ENCODE results near the gene ARMH1.
"Not testable (repeated sequence)": the region's sequence is repeated elsewhere in the genome, so short reads cannot be mapped to it uniquely, and the experiment has no call there.

The ARMH1 gene

GRCh38 chr1:44723496-44724295, 49.2 kb downstream of the ARMH1 start:
- peak; percentile 52 for DNase-seq

GRCh38 chr1:44724296-44724954, 49.9 kb downstream of the ARMH1 start:
- no peak for DNase-seq

DNA sequence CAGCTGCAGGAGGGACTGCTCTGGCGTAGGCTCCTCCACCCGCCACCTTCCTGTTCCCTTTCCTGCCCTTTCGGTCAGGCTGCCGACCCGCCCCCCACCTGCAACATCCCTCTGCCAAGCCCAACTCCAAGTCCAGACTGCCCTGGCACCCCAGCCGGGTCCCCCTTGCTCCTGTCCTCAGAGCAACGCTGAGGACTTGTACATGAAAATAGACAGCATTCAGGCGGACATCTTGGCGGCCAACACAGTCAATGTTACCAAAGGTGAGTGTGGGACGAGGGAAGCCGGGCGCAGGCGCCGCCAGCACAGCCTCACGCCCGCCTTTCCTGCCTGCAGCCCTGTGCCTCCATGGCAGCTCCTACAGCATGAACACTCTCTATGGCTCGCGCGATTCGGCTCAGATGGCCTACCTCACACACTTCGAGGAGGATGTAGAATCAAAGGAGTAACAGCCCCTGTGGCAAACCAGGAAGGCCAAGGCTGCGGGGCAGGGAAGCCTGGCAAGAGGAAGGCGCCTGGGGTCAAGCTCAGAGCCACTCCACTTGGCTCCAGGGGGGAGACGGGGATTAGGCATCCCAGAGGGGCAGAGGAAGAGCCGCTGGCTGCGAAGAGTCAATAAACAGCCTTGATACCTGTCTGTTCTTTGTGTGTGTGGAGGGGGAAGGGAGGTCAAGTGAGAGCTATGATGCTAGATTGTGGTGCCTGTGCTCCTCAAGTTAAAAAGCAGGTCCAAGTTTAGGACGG, 50.6 kb downstream of the ARMH1 start:
- no peak for DNase-seq

- peak; percentile 97 for DNase-seq
Observed at GRCh38 chr1:44730741-44731512, 56.4 kb downstream of the ARMH1 start, which contains the start of gene RNU5D-1. TSS of gene RNU5D-1 (minus strand) at chr1:44731170.

GRCh38 chr1:44733365-44733764, 58.9 kb downstream of the ARMH1 start:
- DNase-seq = no peak

DNA sequence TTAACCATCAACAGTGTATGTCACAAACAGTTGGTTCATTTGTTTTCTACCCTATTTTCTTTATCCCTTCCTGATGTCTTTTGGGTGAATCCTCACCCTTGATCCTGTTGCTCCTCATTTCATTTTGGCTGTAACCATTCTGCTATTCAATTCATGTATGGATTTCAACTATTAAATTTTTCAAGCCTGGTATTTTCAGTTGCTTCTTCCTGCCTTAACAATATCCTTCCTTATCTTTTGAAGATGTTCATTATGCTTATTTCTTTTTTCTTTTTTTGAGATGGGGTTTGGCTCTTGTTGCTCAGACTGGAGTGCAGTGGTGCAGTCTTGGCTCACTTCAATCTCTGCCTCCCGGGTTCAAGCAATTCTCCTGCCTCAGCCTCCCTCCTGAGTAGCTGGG, 59.3 kb downstream of the ARMH1 start:
- DNase-seq = no peak

GRCh38 chr1:44735992-44736391, 61.5 kb downstream of the ARMH1 start:
- no peak for DNase-seq

DNA sequence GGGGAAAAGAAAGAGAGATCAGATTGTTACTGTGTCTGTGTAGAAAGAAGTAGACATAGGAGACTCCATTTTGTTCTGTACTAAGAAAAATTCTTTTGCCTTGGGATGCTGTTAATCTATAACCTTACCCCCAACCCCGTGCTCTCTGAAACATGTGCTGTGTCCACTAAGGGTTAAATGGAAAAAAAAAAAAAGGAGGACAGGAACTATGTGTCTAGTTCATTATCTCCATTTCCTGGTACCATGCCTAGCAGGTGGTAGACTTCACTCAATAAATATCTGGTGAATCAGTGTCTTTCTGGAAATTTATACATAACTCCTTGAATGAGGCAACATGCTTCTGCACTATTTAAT, 64.4 kb downstream of the ARMH1 start:
- DNase-seq = not testable (repeated sequence)

DNA sequence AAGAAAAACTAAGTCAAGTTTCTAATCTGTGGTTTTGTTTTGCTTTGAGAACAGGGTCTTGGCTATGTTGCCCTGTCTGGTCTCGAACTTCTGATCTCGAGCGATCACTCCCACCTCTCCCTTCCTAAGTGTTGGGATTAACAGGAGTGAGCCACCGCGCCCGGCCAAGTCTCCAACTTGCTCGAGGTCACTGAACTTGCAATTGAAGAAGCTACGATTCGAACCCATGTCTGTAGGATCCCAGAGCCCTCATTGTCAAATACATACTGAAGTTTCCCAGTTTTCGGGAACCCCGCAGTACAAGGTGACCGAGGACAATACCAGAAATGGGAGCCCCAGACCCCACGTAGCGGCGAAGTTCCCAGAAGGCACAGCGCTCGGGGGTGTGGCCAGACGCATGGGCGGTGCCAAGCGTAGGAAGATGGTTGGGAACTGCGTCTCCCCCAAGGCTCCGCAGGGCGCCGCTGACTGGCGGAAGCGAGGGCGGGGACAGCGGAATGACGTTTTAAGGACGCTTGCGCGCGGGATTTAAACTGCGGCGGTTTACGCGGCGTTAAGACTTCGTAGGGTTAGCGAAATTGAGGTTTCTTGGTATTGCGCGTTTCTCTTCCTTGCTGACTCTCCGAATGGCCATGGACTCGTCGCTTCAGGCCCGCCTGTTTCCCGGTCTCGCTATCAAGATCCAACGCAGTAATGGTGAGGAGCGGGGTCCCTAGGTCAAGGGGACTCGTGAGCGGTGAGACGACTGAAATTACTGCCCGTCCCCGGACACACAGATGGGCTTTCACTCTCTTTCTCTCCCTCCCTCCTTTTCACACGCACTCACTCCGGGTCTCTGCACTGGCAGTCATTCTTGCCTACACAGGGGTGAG, 65.0 kb downstream of the ARMH1 start, which contains the start of gene KIF2C:
TSS of gene KIF2C (plus strand) at position 531 of the 872 bp plus-strand sequence. CDS start at position 627, 96 bp downstream.
- DNase-seq = peak; percentile 98

GRCh38 chr1:44740179-44740617, 65.7 kb downstream of the ARMH1 start:
- DNase-seq = no peak

DNA sequence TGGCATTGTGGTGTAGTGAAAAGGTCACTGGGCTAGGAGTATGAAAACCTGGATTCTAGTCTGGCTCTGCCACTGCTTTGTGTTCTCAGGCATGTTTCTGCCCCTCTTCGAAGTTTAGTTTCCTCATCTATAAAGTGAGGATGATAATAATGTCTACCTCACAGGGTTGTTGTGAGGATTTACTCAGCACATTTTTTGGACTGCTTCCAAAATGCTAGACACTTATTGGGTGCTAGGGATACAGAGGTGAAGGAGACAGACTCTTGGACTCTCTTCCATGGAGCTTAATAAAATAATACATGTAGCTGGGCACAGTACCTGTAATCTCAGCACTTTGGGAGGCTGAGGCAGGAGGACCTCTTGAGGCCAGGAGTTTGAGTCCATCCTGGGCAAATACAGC, 68.7 kb downstream of the ARMH1 start:
- DNase-seq = no peak

DNA sequence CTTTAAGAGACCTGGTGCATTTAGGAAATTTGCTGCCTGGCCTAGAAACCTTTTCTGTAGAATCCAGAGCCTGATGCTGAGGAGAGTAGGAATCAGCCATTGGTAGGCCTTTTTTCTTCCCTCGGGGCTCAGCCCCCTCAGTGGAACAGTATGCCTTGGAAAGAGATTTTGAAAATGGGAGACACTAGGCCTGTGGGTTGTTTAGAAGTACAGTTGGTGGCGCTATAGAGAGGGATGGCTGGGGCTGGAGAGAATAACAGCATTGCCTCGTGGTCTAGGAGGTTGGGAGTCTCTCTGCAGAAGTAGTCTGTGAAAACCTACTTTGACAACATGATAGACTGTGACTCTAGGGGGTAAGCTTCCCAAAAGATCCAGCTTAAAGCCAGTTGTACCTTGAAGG, 73.4 kb downstream of the ARMH1 start:
- no peak for DNase-seq

GRCh38 chr1:44757420-44757819, 82.9 kb downstream of the ARMH1 start:
- DNase-seq = no peak

- DNase-seq = no peak
Observed at GRCh38 chr1:44759077-44759476, 84.6 kb downstream of the ARMH1 start.

- DNase-seq = no peak
Observed at GRCh38 chr1:44760876-44761275, 86.4 kb downstream of the ARMH1 start.

GRCh38 chr1:44766421-44766820, 91.9 kb downstream of the ARMH1 start:
- not testable (repeated sequence) for DNase-seq

Measured in CD4-positive, alpha-beta T cell treated with Interleukin-17A for 4 hours (primary cell).